Activated T-cell treated with anti-CD3 and anti-CD28 coated beads for 24 hours (primary cell): Measurements from ENCODE around the gene KIF1A.

Experiments used
- DNase-seq: peaks from one replicate; pipeline ENCODE4 v3.0.0-alpha.2; 2020; ENCODE audit warnings: low read depth

The KIF1A gene

DNA sequence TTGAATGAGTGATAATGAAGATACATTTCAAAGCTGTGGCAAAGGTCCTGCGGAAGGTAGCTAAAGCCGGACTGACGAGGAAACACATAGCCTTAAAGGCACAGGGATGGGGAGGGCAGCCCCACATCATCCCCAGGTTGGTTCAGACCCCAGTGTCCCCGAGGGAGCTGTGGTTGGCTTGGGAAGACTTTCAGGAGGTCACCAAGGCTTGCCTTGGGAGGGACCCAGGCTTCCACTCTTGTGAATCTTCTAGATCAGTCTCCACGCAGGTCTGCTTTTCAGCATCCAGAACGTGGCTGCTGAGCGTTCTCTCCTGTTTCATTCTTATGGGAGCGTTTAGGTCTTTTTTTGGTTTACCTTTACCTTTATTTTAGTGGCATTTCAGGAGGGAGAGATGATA, 16.8 kb downstream of the KIF1A start:
- DNase-seq = no peak

DNA sequence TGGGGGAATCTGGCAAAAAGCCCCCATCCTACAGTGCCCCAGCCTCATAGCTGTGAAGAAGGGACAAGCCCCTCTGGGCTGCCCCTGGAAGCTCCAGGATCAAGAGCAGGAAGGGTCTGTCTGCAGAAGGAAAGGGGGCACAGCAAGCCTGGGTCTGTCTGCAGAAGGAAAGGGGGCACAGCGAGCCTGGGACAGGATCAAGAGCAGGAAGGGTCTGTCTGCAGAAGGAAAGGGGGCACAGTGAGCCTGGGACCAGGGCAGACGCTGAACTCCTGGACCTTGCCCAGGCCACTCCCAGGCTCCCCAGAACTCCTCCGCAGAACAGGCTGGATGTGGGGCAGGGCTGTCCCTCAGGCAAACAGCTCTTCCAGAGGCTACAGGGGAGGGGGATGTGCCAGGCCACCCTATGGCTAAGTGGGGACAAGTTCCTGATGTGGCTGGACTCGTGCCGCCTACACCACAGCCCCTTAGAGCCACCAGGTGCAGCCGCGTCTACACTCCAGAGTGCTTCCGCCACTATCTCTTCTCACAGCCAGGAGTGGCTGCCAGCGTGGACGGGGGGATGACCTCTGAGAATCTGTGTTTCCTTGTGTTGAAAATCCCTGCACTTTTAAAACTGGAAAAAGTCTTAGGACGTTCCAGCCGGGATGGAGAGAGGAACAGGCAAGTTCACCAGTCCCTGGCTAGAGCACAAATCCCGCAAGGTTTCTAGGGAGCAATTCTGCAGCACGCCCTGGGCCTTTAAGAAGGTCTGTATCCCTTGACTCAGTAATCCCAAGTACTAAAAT, 20.8 kb downstream of the KIF1A start:
- no peak for DNase-seq

- no peak for DNase-seq
Observed at GRCh38 chr2:240798327-240798905, 21.6 kb downstream of the KIF1A start.

DNA sequence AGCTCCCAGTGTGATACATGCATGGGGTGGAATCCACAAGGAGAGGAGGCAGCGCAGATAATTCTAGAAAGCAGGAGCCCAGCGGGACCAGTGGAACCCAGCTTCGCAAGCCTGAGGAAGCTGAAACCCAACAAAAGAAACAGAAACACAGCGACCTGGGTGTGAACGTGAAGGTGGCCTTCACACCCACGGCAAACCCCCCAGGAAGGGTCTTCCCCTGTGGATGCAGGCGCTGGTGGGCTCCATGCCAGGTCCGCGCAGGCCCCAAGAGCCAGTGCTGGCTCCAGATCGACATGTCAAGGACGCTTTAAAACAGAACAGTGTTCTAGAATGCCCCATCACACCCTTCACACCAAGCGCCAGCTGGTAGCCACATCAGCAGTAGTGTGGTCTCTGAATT, 22.1 kb downstream of the KIF1A start:
- DNase-seq = no peak

DNA sequence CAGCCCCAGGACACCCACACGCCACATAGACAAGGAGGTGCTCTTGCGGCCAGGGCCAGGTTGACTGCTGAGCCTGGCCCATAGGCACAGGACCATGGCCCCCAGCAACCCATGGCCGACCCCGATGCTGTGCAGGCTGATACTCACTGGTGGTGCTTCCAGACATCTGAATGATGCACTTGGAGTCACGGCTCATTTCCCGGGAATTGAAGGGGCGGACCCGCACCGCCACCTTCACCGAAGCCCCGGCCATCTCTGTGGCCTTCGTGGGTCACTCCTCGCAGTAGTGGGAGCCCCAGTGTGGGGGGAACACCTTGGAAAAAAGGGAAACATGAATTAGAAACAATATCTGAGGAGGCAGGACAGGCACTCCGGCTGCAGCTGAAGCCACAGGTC, 22.5 kb downstream of the KIF1A start:
- no peak for DNase-seq

DNA sequence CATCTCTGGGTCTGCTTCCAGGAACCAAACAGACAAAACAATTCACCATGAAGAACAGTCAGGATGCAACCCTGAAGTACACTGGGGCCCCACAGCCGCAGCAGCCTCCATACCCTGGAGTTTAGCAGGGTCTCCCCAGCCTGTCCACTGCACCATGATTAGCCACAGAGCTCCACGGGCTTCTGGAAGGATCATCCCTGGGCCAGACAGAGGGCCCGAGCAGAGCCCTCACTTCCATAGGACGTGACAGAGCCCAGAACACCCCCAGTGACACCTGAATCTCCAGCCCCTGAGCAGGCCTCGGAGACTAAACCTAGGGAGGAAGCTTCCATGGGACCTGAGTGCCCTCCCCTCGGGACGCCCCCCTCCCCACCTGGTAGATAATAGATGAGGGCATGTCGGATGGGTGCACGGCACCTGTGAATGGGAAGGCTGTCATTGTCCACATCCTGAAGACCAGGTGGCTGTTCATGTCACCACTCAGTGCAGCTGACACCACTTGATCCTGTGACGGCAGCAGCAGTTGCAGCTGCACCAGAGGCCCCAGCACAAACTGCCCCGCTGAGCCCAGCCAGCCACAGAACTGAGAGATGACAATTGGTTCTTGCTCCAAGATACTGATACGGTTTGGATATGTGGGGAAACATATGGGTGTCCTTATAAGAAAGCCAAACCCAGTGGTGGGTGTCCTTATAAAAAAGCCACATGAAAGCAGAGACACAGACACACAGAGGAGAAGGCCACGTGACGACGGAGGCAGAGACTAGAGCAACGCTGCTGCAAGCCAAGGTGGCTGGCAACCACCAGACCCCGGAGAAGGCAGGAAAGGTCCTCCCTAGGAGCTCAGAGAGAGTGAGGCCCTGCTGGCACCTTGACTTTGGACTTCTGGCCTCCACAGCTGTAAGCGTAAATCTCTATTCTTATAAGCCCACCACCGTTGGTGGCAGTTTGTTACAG, 23.2 kb downstream of the KIF1A start:
- no peak for DNase-seq

- no peak for DNase-seq
Observed at GRCh38 chr2:240795916-240796510, 24.0 kb downstream of the KIF1A start.

DNA sequence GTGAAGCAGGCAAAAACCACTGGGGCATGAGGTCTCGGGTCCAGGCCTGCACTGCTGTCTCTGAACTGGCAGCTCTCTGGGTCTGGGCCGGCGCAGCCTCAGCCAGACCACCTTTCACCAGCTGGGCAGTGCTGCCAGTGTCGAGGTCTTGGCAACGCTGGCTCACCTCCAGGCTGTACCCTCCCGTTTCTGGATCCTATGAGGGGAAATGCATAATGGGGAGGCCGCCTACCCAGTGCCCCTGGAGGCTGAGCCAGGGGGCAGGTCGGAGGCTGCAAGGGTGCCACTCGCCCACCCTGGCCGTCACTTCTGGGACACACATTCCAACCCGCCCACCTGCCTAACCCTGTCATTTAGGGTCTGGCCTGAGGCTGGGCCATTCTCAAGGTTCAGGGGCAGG, 24.6 kb downstream of the KIF1A start:
- no peak for DNase-seq

DNA sequence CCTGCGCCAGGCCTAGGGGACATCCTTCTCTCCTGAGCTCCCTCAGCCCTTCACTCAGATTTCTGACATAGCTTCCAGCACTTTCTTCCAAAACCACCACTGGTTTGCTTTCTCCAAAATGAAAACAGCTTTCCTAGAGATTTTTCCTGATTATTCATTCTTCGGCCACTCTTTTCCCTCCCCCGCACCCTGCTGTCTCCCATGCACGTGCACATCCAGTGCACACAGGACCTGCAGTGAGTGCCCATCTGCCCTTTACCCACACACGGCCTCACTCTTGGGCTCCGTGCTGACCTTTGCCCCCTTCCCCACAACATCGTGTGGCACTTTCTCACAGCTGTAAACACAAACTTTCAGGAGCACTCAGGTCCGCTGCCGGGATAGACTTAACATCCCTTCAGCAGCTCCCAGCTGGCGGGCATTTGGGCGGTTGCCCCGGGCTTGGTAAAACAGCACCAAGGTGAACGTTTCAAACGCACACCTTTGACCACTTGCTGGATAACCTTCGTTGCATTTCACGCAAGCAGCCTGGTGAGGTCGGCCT, 25.8 kb downstream of the KIF1A start:
- no peak for DNase-seq

GRCh38 chr2:240793313-240794177, 26.5 kb downstream of the KIF1A start:
- no peak for DNase-seq

DNA sequence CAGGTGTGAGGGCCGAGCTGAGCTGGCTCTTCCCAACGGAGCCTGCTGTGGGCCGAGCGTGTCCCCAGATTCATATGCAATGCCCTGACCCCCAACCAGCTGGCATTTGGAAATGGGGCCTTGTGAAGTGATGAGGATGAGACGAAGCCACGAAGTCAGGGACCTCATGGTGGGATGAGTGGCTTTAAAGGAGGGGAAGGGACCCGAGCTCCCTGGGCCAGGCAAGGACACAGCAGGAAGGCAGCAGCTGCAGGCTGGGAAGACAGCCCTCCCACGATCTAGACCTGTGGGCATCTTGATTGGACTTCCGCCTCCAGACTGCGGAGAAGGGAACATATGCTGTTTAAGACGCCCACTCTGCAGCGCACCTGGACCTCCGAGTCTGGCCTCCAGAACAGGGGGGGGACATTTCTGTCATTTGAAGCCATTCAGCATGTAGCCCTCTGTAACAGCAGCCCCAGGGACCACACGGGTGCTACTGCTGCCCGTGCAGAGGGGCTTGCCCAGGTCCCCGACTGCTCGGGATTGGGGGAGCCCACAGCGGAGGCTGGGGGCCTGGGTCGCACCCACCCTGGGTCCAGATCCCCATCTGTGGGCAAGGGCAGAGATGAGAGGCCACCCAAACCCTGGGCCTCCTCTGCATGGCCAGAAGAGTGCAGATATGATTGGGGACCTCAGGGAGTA, 27.2 kb downstream of the KIF1A start:
- no peak for DNase-seq

- DNase-seq = no peak
Observed at GRCh38 chr2:240791821-240792628, 28.0 kb downstream of the KIF1A start.

GRCh38 chr2:240791221-240791800, 28.7 kb downstream of the KIF1A start:
- no peak for DNase-seq

DNA sequence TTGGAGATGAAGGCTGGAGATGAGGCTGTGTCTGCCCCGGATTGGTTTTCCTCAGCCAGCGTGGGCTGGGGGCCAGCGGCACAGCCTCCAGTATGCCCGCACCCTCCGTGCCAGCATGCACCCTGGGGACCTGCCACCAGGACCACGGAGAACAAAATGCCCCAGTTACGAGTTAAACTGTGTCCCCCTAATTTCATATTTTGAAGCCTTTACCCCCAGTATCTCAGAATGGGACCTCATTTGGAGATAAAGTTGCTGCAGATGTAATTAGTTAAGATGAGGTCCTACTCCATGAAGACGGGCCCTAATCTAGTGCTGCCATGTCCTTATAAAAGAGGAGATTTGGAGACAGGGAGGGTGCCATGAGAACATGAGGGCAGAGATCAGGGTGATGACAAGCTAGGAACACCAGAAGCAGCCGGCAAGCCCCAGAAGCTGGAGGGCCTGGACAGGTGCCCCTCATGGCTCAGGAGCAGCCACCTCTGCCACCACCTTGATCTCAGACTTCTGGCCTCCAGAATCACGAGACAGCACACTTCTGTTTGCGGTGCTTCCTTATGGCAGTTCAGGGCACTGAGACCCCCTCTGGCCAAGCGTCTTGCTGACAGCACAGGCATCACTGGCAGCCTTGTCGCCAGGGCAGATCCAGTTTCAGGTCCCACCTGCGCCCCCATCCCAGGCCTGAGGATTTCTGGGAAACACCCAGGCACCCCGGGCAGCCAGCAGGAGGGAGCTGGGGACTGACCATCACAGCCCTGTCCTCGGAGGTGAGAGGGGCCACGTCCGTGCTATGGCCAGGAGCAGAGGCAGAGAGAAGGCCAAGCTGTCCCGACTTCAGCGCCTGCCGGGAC, 29.4 kb downstream of the KIF1A start:
- no peak for DNase-seq

GRCh38 chr2:240789501-240790369, 30.3 kb downstream of the KIF1A start:
- no peak for DNase-seq

- DNase-seq = no peak
Observed at GRCh38 chr2:240789051-240789453, 31.0 kb downstream of the KIF1A start.

GRCh38 chr2:240788482-240788881, 31.5 kb downstream of the KIF1A start:
- no peak for DNase-seq
